NCI-H1092 (cell line): ENCODE results near the gene EFNA4.
A peak's percentile ranks its signal among the peaks of the same experiment; 100 is the strongest.

Source experiments
- DNase-seq: peaks from one replicate; lab custom pipeline; 2025; lab: John Stamatoyannopoulos, UW

The EFNA4 gene

GRCh38 chr1:155052439-155053395, 10.8 kb upstream of the EFNA4 start:
- no peak for DNase-seq

- no peak for DNase-seq
Observed at GRCh38 chr1:155053531-155054105, 9.9 kb upstream of the EFNA4 start.

GRCh38 chr1:155057104-155057503, 6.4 kb upstream of the EFNA4 start:
- no peak for DNase-seq

GRCh38 chr1:155057788-155058211, 5.7 kb upstream of the EFNA4 start:
- DNase-seq = no peak

- DNase-seq = no peak
Observed at GRCh38 chr1:155060736-155061135, 2.8 kb upstream of the EFNA4 start.

GRCh38 chr1:155061381-155062150, 2.0 kb upstream of the EFNA4 start:
- peak; percentile 91 for DNase-seq

GRCh38 chr1:155062151-155062686, 1.3 kb upstream of the EFNA4 start:
- no peak for DNase-seq

- DNase-seq = peak; percentile 41
Observed at GRCh38 chr1:155062702-155063411, 683 bp upstream of the EFNA4 start.

- DNase-seq = peak; percentile 41
Observed at GRCh38 chr1:155064111-155064831, 731 bp downstream of the EFNA4 start.

GRCh38 chr1:155064832-155065429, 1.4 kb downstream of the EFNA4 start:
- no peak for DNase-seq

GRCh38 chr1:155066777-155067176, 3.2 kb downstream of the EFNA4 start:
- DNase-seq = no peak

- no peak for DNase-seq
Observed at GRCh38 chr1:155068599-155068998, 5.1 kb downstream of the EFNA4 start.

GRCh38 chr1:155069551-155070157, 6.1 kb downstream of the EFNA4 start:
- peak; percentile 79 for DNase-seq

GRCh38 chr1:155070158-155070621, 6.7 kb downstream of the EFNA4 start:
- DNase-seq = peak; percentile 72

GRCh38 chr1:155070721-155071569, 7.4 kb downstream of the EFNA4 start:
- DNase-seq = peak; percentile 78

- peak; percentile 23 for DNase-seq
Observed at GRCh38 chr1:155071701-155072100, 8.2 kb downstream of the EFNA4 start.

GRCh38 chr1:155072531-155073289, 9.2 kb downstream of the EFNA4 start:
- no peak for DNase-seq
